Measurements from ENCODE around the gene INO80. TPM values are rescaled to one million over a fixed set of nuclear protein-coding genes. Genes with fewer than 3 reads are reported as not detected.

The INO80 gene
- total RNA-seq, 2 experiments from 2014 or later, result 21.8 to 22.1 TPM

DNA sequence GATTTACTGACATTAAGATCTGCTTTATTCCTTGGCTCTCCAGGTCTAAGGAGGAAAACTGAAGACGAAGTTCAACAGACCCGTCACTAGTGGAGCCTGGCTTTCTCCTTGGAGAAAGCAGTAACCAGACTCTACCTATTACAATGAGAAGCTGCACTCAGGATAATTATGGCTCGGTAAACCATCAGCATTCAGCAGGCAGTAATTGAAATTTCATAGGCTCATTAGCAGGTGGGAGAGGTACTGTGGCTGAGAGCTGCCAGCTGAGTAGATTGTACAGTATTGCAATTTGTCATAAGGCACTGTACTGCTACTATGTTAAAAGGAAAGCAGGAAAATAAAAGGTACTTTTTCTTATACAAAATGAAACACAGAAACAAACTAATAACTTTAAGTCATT, 111.6 kb downstream of the INO80 start:
- H3K4me1 Mint-ChIP-seq, result no peaks in the 10 kb centered on the region
- DNase-seq, result no peak
- CTCF ChIA-PET, result interaction anchor here (0.9 kb wide), 1 partner anchor 13 kb away, joined by 3 read pairs; no protein-coding TSS in a partner anchor
- POLR2A ChIA-PET, result no interaction called here
- H3K9me3 Mint-ChIP-seq, result no peaks in the 10 kb centered on the region
- peaks cover 41% of the 10 kb centered on the region for H3K36me3 Mint-ChIP-seq (ENCODE audit: low read depth)
- no peak overlapping the region for H3K4me3 Mint-ChIP-seq
- H3K27ac Mint-ChIP-seq, result no peak overlapping the region
- no peaks in the 10 kb centered on the region for H3K27me3 Mint-ChIP-seq

DNA sequence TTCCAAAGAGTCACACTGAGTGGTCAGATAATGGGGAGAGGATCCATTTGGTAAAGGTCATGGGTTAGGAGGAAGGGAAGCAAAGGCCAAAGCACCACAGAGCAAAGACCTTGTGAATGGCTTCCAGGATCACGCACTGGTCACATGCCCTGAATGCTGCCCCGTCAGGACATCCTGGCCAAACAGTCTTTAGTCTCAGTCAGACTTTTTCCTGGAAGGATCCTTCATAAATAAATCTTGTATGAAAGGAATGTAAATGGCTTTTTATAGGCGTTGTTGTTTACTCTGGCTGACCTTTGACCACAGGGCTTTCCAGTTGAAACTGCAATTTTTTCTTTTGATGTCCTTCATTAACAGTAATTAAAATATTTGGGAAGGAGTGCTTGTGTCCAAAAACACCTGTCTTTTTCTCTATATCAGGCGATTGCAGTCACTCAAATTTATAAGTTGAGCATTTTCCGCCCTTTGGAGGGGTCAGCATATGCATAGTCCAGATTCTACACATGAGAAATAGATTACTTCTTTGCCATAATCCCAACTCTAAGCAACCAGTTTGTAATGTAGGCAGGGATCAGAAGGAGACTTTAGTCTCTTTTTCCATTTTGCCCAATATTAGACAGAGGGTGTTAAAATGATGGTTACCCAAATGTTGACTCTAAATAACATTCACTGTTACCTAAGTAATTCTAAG, 114.4 kb downstream of the INO80 start:
- CTCF ChIA-PET, result interaction anchor here (0.5 kb wide), 1 partner anchor 1788 kb away, joined by 3 read pairs; no protein-coding TSS in a partner anchor
- no peak overlapping the region for H3K27ac Mint-ChIP-seq
- POLR2A ChIA-PET, result no interaction called here

DNA sequence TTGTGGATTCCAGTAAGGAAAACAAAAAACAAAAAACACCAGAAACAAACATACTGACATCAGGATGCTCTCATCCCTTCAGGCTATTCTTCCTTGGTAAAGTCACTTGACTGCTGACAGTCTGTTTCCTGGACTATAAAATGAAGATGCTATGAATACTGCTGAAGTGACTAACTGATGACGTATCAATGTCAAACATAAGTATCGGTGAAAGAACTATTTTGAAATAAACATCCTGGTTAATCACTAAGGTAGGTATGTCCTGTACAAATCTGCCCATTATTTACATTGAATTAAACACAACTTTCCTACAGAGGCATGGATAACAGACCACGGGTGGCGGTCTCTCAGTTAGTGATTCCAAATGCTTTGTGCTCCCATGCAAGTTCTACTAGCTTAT, 116.9 kb downstream of the INO80 start:
- CTCF ChIA-PET, result interaction anchor here (0.6 to 0.8 kb wide), 2 partner anchors 105 to 435 kb away, joined by 3 read pairs; partner anchors contain the start of gene VPS18
- no peak for DNase-seq
- Mint-ChIP-seq H3K4me3 (no peak overlapping the region), H3K4me1 (peaks cover 4% of the 10 kb centered on the region), H3K9me3 (no peaks in the 10 kb centered on the region), H3K27ac (no peak overlapping the region), H3K36me3 (ENCODE audit: low read depth) (peaks cover 39% of the 10 kb centered on the region), H3K27me3 (no peaks in the 10 kb centered on the region)
- POLR2A ChIA-PET, result no interaction called here

More for the DNA sequence above, 114.4 kb downstream of the INO80 start:
- no peak for DNase-seq
- H3K4me1 Mint-ChIP-seq, result no peaks in the 10 kb centered on the region
- H3K27me3 Mint-ChIP-seq, result no peaks in the 10 kb centered on the region
- H3K4me3 Mint-ChIP-seq, result no peak overlapping the region
- H3K9me3 Mint-ChIP-seq, result no peaks in the 10 kb centered on the region
- peaks cover 43% of the 10 kb centered on the region for H3K36me3 Mint-ChIP-seq (ENCODE audit: low read depth)

DNA sequence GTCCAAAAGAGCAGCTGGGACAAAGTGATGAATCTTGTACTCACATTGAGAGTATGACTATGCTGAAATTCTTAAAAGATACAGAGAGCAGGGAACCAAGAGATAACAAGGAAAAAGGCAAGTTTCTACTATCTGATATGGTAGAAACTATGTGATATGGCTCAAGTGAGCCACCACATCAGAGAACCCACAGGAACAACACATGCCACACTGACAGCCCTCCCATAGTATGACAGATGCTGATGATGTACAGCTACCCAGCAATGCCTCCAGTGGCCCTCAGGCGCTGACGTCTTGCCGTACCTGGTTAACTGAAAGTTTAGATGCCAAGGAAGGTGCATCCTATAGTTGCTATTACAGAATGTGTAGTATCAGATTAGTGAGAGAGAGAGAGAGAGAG, 120.4 kb downstream of the INO80 start:
- H3K27me3 Mint-ChIP-seq, result no peaks in the 10 kb centered on the region
- peaks cover 43% of the 10 kb centered on the region for H3K36me3 Mint-ChIP-seq (ENCODE audit: low read depth)
- ChIA-PET POLR2A (no interaction called here), CTCF (interaction anchor here (2.1 kb wide), 1 partner anchor 20 kb away, joined by 5 read pairs; no protein-coding TSS in a partner anchor)
- H3K27ac Mint-ChIP-seq, result no peak overlapping the region
- no peak for DNase-seq
- H3K9me3 Mint-ChIP-seq, result no peaks in the 10 kb centered on the region
- no peak overlapping the region for H3K4me3 Mint-ChIP-seq
- H3K4me1 Mint-ChIP-seq, result peaks cover 9% of the 10 kb centered on the region

DNA sequence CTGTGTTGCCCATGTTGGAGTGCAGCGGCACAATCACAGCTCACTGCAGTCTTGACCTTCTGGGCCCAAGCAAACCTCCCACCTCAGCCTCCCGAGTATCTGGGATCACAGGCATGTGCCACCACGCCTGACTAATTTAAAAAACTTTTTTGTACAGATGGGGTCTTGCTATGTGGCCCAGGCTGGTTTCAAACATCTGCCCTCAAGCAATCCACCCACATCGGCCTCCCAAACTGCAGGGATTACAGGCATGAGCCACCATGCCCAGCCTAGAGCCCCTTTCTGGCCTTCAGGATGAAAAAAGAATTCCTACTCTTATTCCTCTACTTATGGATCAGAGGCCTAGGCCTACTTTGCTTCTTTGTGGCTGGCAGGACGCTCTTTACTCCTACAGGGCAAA, 123.3 kb downstream of the INO80 start:
- no peaks in the 10 kb centered on the region for H3K9me3 Mint-ChIP-seq
- ChIA-PET POLR2A (interaction anchor here (1.2 to 1.8 kb wide), 2 partner anchors 10 to 87 kb away, joined by 3 to 5 read pairs; no protein-coding TSS in a partner anchor), CTCF (no interaction called here)
- no peak for DNase-seq
- H3K4me3 Mint-ChIP-seq, result no peak overlapping the region
- H3K27ac Mint-ChIP-seq, result no peak overlapping the region
- H3K36me3 Mint-ChIP-seq (ENCODE audit: low read depth), result peaks cover 55% of the 10 kb centered on the region
- peaks cover 12% of the 10 kb centered on the region for H3K4me1 Mint-ChIP-seq
- no peaks in the 10 kb centered on the region for H3K27me3 Mint-ChIP-seq

DNA sequence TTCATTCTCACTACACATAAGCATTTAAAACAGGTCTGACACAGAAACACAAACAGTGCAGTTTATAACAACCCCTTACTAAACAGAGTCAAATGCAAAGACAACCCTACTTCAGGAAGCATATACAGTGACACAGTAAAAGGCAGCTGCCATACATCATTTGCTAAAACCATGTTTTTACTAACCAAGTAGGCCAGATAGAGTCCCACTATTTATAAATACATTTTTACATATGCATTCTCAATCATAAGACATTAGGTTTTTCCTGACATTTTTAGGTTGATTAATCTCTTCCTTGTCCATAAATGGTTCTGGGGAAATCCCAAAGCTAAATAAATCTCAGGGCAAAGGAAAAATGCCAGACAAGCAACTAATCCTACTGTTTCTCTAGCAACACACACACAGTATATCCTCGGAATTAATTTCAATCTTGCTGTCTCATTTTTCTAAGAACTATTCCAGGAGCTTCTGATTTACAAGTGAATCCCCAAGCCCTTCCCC, 123.8 kb downstream of the INO80 start:
- ChIA-PET CTCF (interaction anchor here (0.7 kb wide), 1 partner anchor 16 kb away, joined by 3 read pairs; no protein-coding TSS in a partner anchor), POLR2A (interaction anchor here (1.2 to 1.8 kb wide), 2 partner anchors 9 to 86 kb away, joined by 3 to 5 read pairs; no protein-coding TSS in a partner anchor)
- Mint-ChIP-seq H3K4me3 (no peak overlapping the region), H3K36me3 (ENCODE audit: low read depth) (peaks cover 57% of the 10 kb centered on the region), H3K27ac (no peak overlapping the region), H3K9me3 (no peaks in the 10 kb centered on the region), H3K27me3 (no peaks in the 10 kb centered on the region), H3K4me1 (peaks cover 12% of the 10 kb centered on the region)
- DNase-seq, result no peak

DNA sequence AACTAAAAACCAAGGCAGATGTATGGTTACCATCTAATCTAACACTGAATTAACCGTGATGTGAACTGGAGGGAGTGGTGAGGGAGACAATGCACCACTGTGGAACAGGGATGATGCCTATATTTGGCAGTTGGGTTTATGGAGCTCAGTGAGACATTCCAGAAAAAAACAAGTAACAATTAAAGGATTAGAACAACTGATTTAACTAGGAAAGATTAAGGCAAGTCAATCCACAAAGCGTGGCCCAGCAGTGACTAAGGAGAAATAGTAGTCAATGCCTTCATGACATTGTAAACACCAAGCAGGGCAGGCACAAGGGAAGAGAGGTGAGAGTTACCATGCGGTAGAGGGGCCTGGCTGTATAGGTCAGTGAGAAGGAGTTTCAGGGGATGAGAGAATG, 124.7 kb downstream of the INO80 start:
- Mint-ChIP-seq H3K27me3 (no peaks in the 10 kb centered on the region), H3K4me3 (no peak overlapping the region), H3K27ac (no peak overlapping the region), H3K4me1 (peaks cover 12% of the 10 kb centered on the region), H3K36me3 (ENCODE audit: low read depth) (peaks cover 57% of the 10 kb centered on the region), H3K9me3 (no peaks in the 10 kb centered on the region)
- CTCF ChIA-PET, result no interaction called here
- POLR2A ChIA-PET, result interaction anchor here (1.8 kb wide), 1 partner anchor 8 kb away, joined by 5 read pairs; no protein-coding TSS in a partner anchor
- DNase-seq, result no peak

DNA sequence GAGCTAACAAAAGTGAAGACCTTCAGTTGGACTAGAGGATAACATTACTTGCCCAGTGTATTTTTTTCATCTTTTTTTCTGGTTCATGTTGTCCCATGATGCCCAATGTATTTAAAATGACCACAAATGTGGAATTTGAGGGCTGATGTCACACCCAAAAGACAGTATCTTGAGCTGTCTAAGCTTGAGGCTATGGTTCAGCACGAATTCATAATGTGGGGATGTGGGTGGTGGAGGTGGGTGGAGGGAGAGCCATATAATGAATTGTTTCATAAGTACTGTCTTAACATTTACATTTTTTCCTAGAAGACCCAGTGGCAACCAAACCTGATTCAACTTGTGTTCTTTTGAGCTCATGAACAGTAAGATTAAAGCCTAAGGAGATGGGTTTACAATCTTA, 125.3 kb downstream of the INO80 start:
- ChIA-PET POLR2A (no interaction called here), CTCF (no interaction called here)
- DNase-seq, result no peak
- H3K27ac Mint-ChIP-seq, result no peak overlapping the region
- H3K27me3 Mint-ChIP-seq, result no peaks in the 10 kb centered on the region
- H3K36me3 Mint-ChIP-seq (ENCODE audit: low read depth), result peaks cover 57% of the 10 kb centered on the region
- no peak overlapping the region for H3K4me3 Mint-ChIP-seq
- no peaks in the 10 kb centered on the region for H3K9me3 Mint-ChIP-seq
- peaks cover 12% of the 10 kb centered on the region for H3K4me1 Mint-ChIP-seq

DNA sequence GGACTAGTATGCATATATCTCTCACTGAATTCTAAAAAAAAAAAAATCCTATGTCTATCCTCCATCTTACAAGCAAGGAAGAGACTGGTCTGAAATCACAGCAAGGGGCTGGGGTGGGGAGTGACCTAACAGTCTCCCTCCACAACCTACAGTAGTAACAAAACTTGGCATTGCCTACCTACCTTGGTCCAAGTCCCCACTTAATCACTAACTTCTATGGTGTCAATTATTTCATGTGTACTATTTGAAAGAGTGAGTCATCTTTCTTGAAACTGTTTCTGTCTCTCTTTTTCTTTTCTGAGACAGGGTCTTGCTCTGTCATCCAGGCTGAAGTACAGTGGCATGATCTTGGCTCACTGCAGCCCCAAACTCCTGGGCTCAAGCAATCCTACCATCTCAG, 126.0 kb downstream of the INO80 start:
- DNase-seq, result no peak
- Mint-ChIP-seq H3K4me3 (no peak overlapping the region), H3K27ac (no peak overlapping the region), H3K27me3 (no peaks in the 10 kb centered on the region), H3K36me3 (ENCODE audit: low read depth) (peaks cover 55% of the 10 kb centered on the region), H3K4me1 (peaks cover 8% of the 10 kb centered on the region), H3K9me3 (no peaks in the 10 kb centered on the region)
- ChIA-PET POLR2A (no interaction called here), CTCF (no interaction called here)

DNA sequence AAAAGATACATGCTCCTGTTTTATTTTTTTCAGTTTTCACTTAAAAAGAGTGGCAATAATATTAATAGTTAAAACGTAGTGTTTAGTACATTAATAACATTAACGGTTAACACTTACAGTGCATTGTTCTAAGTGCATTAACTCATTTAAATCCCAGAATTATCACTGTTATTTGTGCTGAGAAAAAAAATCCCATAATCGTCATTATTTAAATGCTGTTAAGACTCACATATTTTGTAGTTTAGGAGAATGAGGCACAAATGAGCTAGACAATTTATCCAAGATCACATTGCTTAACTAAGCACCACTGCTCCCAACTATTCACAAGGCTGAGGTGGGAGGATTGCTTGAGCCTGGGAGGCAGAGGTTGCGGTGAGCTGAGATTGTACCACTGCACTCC, 127.9 kb downstream of the INO80 start:
- no peaks in the 10 kb centered on the region for H3K9me3 Mint-ChIP-seq
- ChIA-PET CTCF (no interaction called here), POLR2A (no interaction called here)
- peaks cover 60% of the 10 kb centered on the region for H3K36me3 Mint-ChIP-seq (ENCODE audit: low read depth)
- no peaks in the 10 kb centered on the region for H3K27me3 Mint-ChIP-seq
- H3K4me3 Mint-ChIP-seq, result no peak overlapping the region
- no peak for DNase-seq
- H3K27ac Mint-ChIP-seq, result no peak overlapping the region
- peaks cover 8% of the 10 kb centered on the region for H3K4me1 Mint-ChIP-seq

DNA sequence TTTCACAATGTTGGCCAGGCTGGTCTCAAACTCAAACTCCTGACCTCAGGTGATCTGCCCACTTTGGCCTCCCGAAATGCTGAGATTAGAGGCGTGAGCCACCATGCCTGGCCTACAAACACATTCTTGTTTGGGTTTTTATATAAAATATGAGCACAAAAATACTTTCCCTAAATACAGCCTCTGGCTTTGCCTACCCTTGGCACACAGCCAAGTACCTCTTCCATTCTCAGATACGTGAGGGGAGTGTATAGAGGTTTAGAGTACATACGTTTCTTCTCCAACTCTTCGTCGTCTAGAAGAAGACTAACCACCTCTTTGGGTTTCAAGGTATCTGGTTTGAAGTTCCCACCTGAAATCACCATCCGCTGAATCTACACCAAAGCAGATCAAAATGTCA, 129.3 kb downstream of the INO80 start:
- Mint-ChIP-seq H3K27ac (no peak overlapping the region), H3K36me3 (ENCODE audit: low read depth) (peaks cover 66% of the 10 kb centered on the region), H3K9me3 (no peaks in the 10 kb centered on the region), H3K27me3 (no peaks in the 10 kb centered on the region), H3K4me3 (no peak overlapping the region), H3K4me1 (peaks cover 9% of the 10 kb centered on the region)
- ChIA-PET POLR2A (no interaction called here), CTCF (no interaction called here)
- no peak for DNase-seq

DNA sequence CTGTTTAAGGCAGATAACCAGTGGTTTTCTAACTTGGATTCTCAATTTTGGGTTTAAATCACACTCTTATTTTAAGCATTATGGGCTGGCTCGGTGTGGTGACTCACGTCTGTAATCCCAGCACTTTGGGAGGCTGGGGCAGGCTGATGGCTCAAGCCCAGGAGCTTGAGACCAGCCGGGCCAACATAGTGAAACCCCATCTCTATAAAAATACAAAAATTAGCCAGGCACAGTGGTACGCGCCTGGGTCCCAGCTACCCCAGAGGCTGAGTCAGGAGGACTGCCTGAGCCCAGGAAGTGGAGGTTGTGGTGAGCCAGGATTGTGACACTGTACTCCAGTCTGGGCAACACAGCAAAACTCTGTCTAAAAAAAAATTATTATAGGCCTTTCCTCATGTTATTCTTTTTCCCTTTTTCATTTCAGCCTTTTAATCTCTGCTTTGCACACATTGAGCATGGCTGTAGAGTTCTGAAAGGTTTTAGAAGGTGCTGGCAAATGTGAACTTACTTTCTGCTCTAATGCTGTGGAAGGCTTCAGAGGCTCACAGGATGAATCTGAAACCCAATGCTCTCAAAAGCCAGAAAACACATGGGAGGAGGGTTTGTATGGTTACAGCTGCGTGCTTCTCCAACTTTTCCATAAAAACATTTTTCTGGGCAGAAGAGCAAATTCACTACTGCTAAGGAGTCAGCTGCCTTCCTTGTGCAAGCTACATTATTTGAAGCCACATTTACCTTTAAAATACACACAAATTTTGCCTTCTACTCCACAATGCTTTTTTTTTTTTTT, 130.3 kb downstream of the INO80 start:
- Mint-ChIP-seq H3K4me3 (no peak overlapping the region), H3K4me1 (peaks cover 7% of the 10 kb centered on the region), H3K27me3 (no peaks in the 10 kb centered on the region), H3K36me3 (ENCODE audit: low read depth) (peaks cover 69% of the 10 kb centered on the region), H3K27ac (no peak overlapping the region), H3K9me3 (no peaks in the 10 kb centered on the region)
- DNase-seq, result no peak
- ChIA-PET CTCF (no interaction called here), POLR2A (no interaction called here)

DNA sequence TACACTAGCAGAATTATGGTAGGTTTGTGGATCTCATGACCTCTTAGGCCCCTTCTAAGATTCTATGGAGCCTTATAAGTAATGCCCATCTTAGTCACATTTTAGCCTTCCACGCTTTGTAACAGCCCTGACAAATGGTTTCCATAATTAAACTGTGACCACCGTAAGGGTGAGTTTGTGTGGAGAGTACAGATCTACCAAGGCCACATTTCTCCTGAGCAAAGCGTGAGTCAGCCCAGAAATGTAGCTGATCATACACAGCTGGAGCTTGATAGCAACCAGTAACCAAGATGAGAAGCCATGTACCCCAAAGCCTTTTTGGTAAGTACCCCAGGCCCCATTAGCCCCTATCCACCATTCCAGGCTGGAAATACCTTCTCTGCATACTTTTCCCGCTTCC, 131.1 kb downstream of the INO80 start:
- Mint-ChIP-seq H3K4me1 (peaks cover 4% of the 10 kb centered on the region), H3K4me3 (no peak overlapping the region), H3K9me3 (no peaks in the 10 kb centered on the region), H3K27me3 (no peaks in the 10 kb centered on the region), H3K27ac (no peak overlapping the region), H3K36me3 (ENCODE audit: low read depth) (peaks cover 70% of the 10 kb centered on the region)
- no peak for DNase-seq
- POLR2A ChIA-PET, result no interaction called here
- CTCF ChIA-PET, result no interaction called here
